ENCODE results near the gene RPL37.

DNA sequence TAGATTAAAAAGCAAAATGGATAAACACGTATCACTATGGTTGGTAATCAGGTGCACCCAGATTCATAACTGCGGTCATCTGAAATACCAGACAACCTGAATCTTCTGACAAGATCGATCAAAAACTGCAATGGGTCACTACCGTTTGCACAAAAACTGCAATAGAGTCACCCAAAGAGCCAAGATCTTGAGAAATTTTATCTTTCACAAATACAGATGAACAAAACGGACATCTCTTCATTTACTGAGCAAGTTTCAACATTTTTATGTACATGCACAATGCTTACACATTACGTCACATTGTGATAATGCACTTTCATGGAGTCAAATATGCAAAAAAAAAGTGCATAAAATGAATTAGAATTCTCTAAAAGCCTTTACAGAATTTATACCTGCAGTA, 55.5 kb downstream of the RPL37 start:
- TF ChIP-seq, protein P1, sequence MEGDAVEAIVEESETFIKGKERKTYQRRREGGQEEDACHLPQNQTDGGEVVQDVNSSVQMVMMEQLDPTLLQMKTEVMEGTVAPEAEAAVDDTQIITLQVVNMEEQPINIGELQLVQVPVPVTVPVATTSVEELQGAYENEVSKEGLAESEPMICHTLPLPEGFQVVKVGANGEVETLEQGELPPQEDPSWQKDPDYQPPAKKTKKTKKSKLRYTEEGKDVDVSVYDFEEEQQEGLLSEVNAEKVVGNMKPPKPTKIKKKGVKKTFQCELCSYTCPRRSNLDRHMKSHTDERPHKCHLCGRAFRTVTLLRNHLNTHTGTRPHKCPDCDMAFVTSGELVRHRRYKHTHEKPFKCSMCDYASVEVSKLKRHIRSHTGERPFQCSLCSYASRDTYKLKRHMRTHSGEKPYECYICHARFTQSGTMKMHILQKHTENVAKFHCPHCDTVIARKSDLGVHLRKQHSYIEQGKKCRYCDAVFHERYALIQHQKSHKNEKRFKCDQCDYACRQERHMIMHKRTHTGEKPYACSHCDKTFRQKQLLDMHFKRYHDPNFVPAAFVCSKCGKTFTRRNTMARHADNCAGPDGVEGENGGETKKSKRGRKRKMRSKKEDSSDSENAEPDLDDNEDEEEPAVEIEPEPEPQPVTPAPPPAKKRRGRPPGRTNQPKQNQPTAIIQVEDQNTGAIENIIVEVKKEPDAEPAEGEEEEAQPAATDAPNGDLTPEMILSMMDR (IDR thresholded peaks at IDR 0.05; ENCODE audit: insufficient read depth, low read depth, low read length): no peak
- TF ChIP-seq EZH2 (IDR thresholded peaks at IDR 0.05; ENCODE audit: insufficient read depth, low read length): no peak
